ENCODE data around the gene PICK1. TPM values are rescaled to one million over a fixed set of nuclear protein-coding genes. Genes with fewer than 3 reads are reported as not detected.

PICK1 gene
- total RNA-seq, 1 experiment from 2014 or later = 45.5 TPM

GRCh38 chr22:38111925-38112355 is 54.7 kb downstream of the PICK1 start:
- no peaks in the 10 kb centered on the region for H3K36me3 ChIP-seq (ENCODE audit: low read depth, low read length)
- no peaks in the 10 kb centered on the region for H3K9me2 ChIP-seq (replicated peaks; ENCODE audit: low read length)
- intact Hi-C loops (cut with micrococcal nuclease) = loop anchor here (10.0 kb wide), 1 partner anchor 103 kb away; no protein-coding TSS in a partner anchor
- H4K20me1 ChIP-seq (ENCODE audit: low read length) = no peaks in the 10 kb centered on the region
- no peaks in the 10 kb centered on the region for H3K79me2 ChIP-seq (ENCODE audit: low read length)
- no peaks in the 10 kb centered on the region for H3K9me3 ChIP-seq (ENCODE audit: low read length)
- TF ChIP-seq CTCF (conservative IDR thresholded peaks at IDR 0.05; ENCODE audit: low read depth, low read length) (no peak), EZH2 (IDR thresholded peaks at IDR 0.05; ENCODE audit: low read length, unreplicated experiment) (no peak), EZH2phosphoT487 (IDR thresholded peaks at IDR 0.05; ENCODE audit: borderline replicate concordance, low read length) (no peak)
- no peak overlapping the region for H3K4me2 ChIP-seq (ENCODE audit: low read length)
- no peak overlapping the region for H3K9ac ChIP-seq (ENCODE audit: low read length)
- no peaks in the 10 kb centered on the region; the same call in 1 of the 2 replicates for H3K4me1 ChIP-seq (ENCODE audit: insufficient read depth, low read length)
- ChIA-PET POLR2A (ENCODE audit: unreplicated experiment) (no interaction called here), CTCF (no interaction called here)
- no peak for DNase-seq
- H3K4me3 ChIP-seq (ENCODE audit: low read length) = no peak overlapping the region
- H3K27me3 ChIP-seq (ENCODE audit: low read length) = no peaks in the 10 kb centered on the region
- ATAC-seq = no peak
- no peaks in the 10 kb centered on the region for H3F3A ChIP-seq (ENCODE audit: low read length, unreplicated experiment)
- BruUV-seq (replicated peaks) = no TSS peak
- H3K27ac ChIP-seq (ENCODE audit: low read length) = no peak overlapping the region
- H2AFZ ChIP-seq (ENCODE audit: low read length) = no peak overlapping the region

- DNase-seq (no peak), ATAC-seq (no peak)
- no peaks in the 10 kb centered on the region; the same call in 1 of the 2 replicates for H3K4me1 ChIP-seq (ENCODE audit: insufficient read depth, low read length)
- no peak overlapping the region for H3K27ac ChIP-seq (ENCODE audit: low read length)
- H3K36me3 ChIP-seq (ENCODE audit: low read depth, low read length) = no peaks in the 10 kb centered on the region
- H3K9me3 ChIP-seq (ENCODE audit: low read length) = no peaks in the 10 kb centered on the region
- H3K79me2 ChIP-seq (ENCODE audit: low read length) = no peaks in the 10 kb centered on the region
- CTCF ChIA-PET = no interaction called here
- H2AFZ ChIP-seq (ENCODE audit: low read length) = no peak overlapping the region
- no peaks in the 10 kb centered on the region for H4K20me1 ChIP-seq (ENCODE audit: low read length)
- H3K27me3 ChIP-seq (ENCODE audit: low read length) = no peaks in the 10 kb centered on the region
- H3K4me2 ChIP-seq (ENCODE audit: low read length) = no peak overlapping the region
- H3K9ac ChIP-seq (ENCODE audit: low read length) = no peak overlapping the region
- H3F3A ChIP-seq (ENCODE audit: low read length, unreplicated experiment) = no peaks in the 10 kb centered on the region
- no peak overlapping the region for H3K4me3 ChIP-seq (ENCODE audit: low read length)
- POLR2A ChIA-PET (ENCODE audit: unreplicated experiment) = no interaction called here
- intact Hi-C loops (cut with micrococcal nuclease) = loop anchor here (10.0 kb wide), 1 partner anchor 102 kb away; no protein-coding TSS in a partner anchor
- TF ChIP-seq EZH2phosphoT487 (IDR thresholded peaks at IDR 0.05; ENCODE audit: borderline replicate concordance, low read length) (no peak), EZH2 (IDR thresholded peaks at IDR 0.05; ENCODE audit: low read length, unreplicated experiment) (no peak), CTCF (conservative IDR thresholded peaks at IDR 0.05; ENCODE audit: low read depth, low read length) (no peak)
- no peaks in the 10 kb centered on the region for H3K9me2 ChIP-seq (replicated peaks; ENCODE audit: low read length)
- BruUV-seq (replicated peaks) = no TSS peak
Measured at GRCh38 chr22:38112381-38112780, 55.2 kb downstream of the PICK1 start.

Data from PC-3 (cell line).